GM21717 (cell line): ENCODE measurements around the gene MEGF11.
"Not testable (repeated sequence)": the region's sequence is repeated elsewhere in the genome, so short reads cannot be mapped to it uniquely, and the experiment has no call there.

Experiments
- ATAC-seq: cut with Tn5 transposase; IDR thresholded peaks from one replicate; pipeline ENCODE4 v1.9.1; 2021; ENCODE audit warnings: mild to moderate bottlenecking, moderate library complexity; ENCODE audit not compliant: unreplicated experiment

MEGF11 gene

GRCh38 chr15:65909831-65910230, 343.7 kb downstream of the MEGF11 start:
- ATAC-seq: no peak

DNA sequence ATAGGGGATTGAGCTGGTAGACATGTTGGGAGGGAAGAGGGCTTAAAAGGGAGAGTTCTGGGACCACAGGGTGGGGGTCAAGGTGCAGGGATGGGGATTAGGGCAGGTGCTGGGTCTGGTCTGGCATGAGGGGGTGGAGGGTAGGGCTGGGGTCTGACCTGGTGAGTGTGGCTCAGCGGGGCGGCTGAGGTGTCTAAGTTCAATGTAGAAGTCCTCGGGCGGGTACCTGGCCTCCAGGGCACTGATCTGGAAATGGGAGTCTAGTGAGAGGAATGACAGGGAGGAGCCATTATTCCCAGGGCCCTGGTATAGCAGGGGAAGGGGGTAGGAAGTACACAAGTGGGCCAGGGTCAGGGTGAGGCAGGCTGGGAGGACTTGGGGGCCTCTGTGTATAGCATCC, 344.7 kb downstream of the MEGF11 start:
- ATAC-seq: no peak

DNA sequence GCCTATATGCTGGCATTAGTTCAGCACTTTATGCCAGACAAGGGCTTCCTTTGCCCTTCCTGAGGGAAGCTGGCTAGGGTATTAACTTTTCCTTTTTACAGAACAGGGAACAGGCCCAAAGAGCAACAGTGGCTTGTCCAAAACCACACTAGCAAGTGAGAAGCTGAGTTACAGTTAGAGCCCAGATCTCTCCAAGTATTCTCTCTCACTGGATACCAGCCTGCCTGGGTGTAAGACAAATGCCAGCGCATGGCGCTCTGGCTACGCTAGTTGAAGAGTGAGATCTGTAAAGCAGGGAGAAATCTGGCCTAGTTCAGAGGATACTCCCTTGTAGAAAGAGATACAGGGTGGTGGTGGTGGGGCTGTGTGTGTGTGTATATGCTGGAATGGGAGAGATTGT, 345.9 kb downstream of the MEGF11 start:
- no peak for ATAC-seq

DNA sequence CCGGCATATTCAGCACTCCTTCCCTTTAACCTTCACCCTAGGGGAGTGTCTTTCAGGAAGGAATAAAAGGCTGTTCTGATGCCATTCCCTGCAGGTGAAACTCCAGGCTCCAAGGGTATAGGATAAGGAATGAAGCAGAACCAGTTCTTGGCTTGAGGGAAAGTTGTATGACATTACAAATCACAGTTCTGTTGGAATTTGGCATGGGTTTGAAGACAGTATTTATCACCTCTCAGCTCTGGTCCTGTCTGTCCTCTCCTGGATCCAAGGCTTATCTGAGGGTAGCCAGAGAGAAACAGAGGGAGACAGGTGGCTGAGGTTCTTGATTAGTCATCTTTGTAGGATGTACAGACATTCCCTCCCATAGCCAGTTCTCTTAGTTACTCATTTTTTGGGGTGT, 347.2 kb downstream of the MEGF11 start:
- ATAC-seq: no peak

DNA sequence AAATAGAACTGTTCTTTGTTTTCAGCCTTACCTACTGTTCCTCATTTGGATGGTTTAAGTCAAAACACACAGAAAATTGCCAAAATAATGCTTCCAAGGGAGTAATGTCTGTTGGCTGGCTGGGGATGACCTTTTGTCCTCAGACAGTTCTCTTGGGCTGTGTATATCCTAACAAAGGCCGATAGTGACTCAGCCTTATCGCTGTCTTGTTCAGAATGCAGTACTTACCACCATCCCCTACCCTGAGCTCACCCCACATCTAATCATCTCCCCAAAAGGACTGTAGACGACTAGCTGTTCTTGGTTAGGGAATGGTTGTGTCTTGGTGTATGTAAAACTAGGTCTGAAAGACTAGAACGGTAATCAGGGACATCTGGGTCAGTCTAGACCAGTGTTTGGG, 349.2 kb downstream of the MEGF11 start:
- ATAC-seq: no peak

GRCh38 chr15:65903296-65904073, 350.1 kb downstream of the MEGF11 start:
- no peak for ATAC-seq

DNA sequence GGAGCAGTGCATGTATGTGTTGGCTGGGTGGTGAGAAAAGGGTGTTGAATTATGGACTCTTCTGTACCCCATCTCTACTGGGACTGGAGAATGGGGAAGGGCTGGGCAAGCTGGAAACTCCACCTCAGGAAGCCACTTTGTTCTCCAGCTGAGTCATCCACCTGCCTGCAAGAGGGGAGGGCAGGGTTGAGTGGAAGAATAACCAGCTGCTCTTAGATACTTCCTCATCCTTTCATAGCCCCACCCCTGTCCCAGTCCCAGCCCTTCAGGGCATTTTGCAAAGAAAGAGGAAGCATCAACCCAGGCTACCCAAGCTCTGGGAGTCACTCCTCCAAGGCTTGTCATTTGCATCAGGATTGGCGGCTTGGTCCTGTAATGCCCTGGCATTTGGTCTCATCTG, 351.2 kb downstream of the MEGF11 start:
- ATAC-seq: peak; percentile 74

GRCh38 chr15:65901836-65902235, 351.7 kb downstream of the MEGF11 start:
- no peak for ATAC-seq

DNA sequence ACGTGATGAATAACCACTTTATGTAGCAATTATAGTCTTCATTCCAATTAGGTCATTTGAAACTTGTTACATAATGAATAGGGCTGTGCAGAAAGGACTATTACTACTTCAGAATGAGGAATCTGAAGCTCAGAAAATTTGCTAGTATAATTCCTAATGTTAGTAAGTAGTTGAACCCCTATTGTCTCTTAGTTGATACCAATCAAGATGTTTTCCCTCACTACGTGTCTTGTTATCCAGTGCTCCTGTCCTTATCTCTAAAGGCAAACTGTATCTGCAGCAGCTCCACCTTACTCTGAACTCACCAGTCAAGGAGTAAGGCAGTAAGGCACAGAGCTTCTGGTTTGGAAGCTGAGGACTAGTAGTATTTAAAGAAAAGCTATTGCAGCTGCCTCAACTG, 352.2 kb downstream of the MEGF11 start:
- no peak for ATAC-seq

DNA sequence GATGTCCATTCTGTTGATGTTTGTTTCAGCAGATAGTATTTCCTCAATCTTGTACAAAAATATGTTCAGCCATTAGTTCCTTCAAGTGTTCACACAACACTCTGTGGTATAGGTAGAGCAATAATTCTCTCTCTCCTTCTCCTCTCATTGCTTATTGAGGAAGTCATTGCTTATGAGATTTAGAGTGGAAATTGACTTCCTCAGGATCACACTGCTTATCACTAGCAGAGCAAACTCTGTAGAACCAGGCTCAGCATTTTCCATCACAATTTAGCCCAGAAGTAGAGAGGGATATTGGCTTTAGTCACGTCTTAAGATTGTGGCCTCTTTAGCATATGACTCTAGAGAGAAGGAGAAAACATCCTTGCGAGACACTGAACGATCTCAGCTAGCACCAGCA, 353.1 kb downstream of the MEGF11 start:
- ATAC-seq: no peak

GRCh38 chr15:65896236-65896635, 357.3 kb downstream of the MEGF11 start:
- no peak for ATAC-seq

DNA sequence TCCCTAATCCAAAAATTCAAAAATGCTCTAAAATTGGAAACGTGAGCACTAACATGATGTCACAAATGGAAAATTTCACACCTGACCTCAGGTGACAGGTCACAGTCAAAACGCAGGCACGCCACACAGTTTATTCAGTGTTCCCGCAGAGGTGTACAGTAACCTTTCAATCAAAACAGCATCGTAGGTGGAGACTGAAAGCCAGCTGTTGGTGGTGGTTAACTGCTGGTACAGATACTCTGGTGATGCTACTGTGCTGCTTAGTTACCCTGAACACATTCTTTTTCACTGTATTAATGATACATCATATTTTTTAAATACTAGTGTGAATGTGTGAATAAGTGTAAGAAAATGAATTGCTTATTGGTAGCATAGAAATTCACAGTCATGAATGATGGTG, 360.5 kb downstream of the MEGF11 start:
- ATAC-seq: no peak

DNA sequence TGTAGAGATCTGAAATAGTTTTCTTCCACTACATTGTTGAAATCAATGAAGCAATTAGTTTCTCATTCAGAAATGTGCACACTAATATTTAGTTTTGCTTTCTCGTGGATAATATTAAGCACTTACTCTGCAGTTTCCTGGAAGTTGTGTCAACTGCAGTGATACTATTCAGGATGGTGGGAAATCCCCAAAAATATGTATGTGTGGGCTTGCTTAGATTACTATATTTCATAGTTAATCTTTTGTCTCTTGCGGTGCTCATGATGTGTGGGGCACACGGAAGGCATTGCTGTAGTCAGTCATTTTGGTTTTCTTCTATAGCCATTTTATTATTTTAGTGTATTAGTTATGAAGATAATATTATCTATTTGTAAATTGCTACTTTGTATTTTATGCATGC, 364.6 kb downstream of the MEGF11 start:
- no peak for ATAC-seq

DNA sequence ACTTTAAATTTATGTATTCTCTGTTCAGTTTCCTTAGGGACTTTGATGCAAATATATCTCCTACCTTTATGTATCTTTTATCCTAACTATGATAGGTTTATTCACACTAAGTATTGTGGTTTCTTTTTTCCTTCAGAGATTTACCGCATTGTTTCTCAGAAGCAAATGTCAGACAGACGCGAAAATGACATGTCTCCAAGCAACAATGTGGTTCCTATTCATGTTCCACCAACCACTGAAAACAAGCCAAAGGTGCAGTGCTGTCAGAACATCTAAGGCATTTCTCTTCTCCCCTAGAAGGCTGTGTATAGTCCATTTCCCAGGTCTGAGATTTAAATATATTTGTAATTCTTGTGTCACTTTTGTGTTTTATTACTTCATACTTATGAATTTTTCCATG, 366.0 kb downstream of the MEGF11 start:
- ATAC-seq: no peak

DNA sequence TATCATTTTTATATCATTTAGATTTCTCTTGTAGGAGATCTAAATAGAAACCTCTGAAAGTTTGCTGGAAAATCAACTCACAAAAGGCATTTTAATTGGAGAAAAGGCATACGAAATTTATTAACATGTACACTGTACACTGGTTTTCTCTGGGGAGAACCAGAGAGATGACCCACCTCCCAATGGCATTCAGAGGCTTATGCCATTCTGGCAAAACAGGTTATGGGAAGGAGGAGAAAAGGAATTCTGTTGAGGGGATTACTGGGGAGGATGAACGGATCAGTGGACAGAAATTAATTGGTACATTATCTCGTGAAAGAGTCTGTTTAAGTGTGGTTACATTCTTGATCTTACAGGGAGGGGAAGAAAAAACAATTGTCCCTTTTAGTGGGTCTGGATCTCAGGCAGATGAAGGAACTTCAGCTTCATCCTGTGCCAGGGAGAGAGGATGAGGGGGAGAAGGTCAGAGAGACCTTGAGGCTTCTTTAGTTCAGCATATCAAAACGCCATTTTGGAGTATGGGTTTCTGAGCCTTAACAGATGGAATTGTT, 367.8 kb downstream of the MEGF11 start:
- ATAC-seq: no peak

DNA sequence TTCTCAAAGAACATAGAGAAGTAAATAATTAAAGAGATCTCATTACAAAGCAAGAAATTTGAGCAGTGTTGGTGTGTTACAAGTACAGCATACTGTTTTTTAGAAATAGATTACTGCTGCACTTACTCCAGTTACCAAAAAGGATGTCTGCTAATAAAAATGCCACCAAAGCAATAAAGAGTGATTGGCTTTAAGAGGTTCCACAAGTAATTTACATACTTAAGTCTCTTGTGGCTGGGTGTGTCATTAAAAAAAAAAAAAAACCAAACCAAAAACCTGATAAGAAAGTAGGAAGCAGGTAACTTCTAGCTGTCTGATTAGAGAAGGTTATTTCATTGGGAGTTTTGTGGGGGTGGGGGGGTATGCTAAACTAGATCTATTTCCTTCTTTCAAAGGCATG, 369.0 kb downstream of the MEGF11 start:
- no peak for ATAC-seq

GRCh38 chr15:65883571-65883970, 370.0 kb downstream of the MEGF11 start:
- no peak for ATAC-seq

- no peak for ATAC-seq
Observed at GRCh38 chr15:65881766-65882434, 371.6 kb downstream of the MEGF11 start.

DNA sequence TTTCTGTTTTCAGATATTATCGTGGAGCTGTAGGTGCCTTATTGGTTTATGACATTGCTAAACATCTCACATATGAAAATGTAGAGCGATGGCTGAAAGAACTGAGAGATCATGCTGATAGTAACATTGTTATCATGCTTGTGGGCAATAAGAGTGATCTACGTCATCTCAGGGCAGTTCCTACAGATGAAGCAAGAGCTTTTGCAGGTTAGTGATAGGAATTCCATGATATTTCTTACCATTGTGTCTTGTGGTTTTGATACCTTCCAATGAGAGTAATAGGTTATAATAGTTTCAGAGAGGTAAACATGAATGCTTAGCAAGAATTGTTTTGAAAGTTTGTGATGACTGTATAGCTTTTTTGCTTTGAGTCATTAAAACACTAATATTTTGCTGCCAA, 375.8 kb downstream of the MEGF11 start:
- no peak for ATAC-seq

- ATAC-seq: no peak
Observed at GRCh38 chr15:65875458-65875857, 378.1 kb downstream of the MEGF11 start.

GRCh38 chr15:65873256-65873655, 380.3 kb downstream of the MEGF11 start:
- ATAC-seq: no peak

- ATAC-seq: not testable (repeated sequence)
Observed at GRCh38 chr15:65872596-65872995, 381.0 kb downstream of the MEGF11 start.
